Heart left ventricle (tissue), 16 donors: ENCODE measurements around the gene LEMD1. TPM values are rescaled to one million over a fixed set of nuclear protein-coding genes. Genes with fewer than 3 reads are reported as not detected.
A peak's percentile ranks its signal among the peaks of the same experiment; 100 is the strongest.

Source experiments
- ATAC-seq, 4 donors: fragments of 200-7000 bp; cut with Tn5 transposase; one replicate each; pipeline ENCODE4 v1.9.1; 2020 to 2022; ENCODE audit warnings: moderate library complexity in 4 of 4, mild to moderate bottlenecking in 3 of 4, moderate number of reproducible peaks in 1 of 4
- DNase-seq, 5 donors: peaks; one replicate each; pipeline ENCODE4 v3.0.0-alpha.2; 2020
- H3K27ac ChIP-seq, 12 donors: fragments of 200-600 bp; sonication (generic) in 4 of 12; one replicate each; pipeline versions ENCODE4 v1.5.0 to v1.8.0; 2016 to 2022; ENCODE audit warnings: mild to moderate bottlenecking in 2 of 12
- H3K27me3 ChIP-seq, 9 donors: fragments of 200-600 bp; sonication (generic) in 2 of 9; one replicate each; pipeline versions ENCODE4 v1.5.1 to v1.8.0; 2016 to 2022; ENCODE audit warnings: mild to moderate bottlenecking in 3 of 9
- H3K36me3 ChIP-seq, 9 donors: fragments of 200-600 bp; sonication (generic) in 2 of 9; one replicate each; pipeline versions ENCODE4 v1.5.0 to v1.8.0; 2018 to 2022; ENCODE audit warnings: mild to moderate bottlenecking in 2 of 9
- H3K4me1 ChIP-seq, 12 donors: fragments of 200-600 bp; sonication (generic) in 4 of 12; one replicate each; pipeline versions ENCODE4 v1.5.0 to v1.8.0; 2016 to 2022; ENCODE audit warnings: mild to moderate bottlenecking in 3 of 12
- H3K4me3 ChIP-seq, 12 donors: fragments of 200-600 bp; sonication (generic) in 4 of 12; one replicate each; pipeline versions ENCODE4 v1.5.0 to v1.8.0; 2017 to 2022; ENCODE audit warnings: mild to moderate bottlenecking in 9 of 12, moderate library complexity in 4 of 12
- H3K9me3 ChIP-seq, 12 donors: fragments of 200-600 bp; sonication (generic) in 4 of 12; one replicate each; pipeline versions ENCODE4 v1.5.0 to v1.8.0; 2016 to 2022; ENCODE audit warnings: mild to moderate bottlenecking in 1 of 12
- POLR2A ChIP-seq, 2 donors: fragments of 450-650 bp; IDR thresholded peaks; one replicate each; pipeline ENCODE4 v1.6.1; 2017; ENCODE audit warnings: antibody characterized with exemption in 2 of 2, mild to moderate bottlenecking in 2 of 2, moderate library complexity in 2 of 2
- WGBS, 4 donors: extraction: QIAGEN DNeasy Blood & Tissue Kit in 2 of 4; methylation state at CpG; one replicate each; pipeline versions ENCODE4 v1.1.5 to v1.1.7; 2013 to 2018; 5-methylcytosine and 5-hydroxymethylcytosine counted together
- intact Hi-C, 10 donors: fragments of 100-400 bp; cut with DNase I; formaldehyde crosslinking; loops; one replicate each; pipeline versions ENCODE4 v1.11.1 to v1.14.2; 2022
- polyA plus RNA-seq, 2 donors: library from polyadenylated mRNA; stranded (reverse); fragments of 200-250 nt; gene quantifications; one replicate each; pipeline ENCODE4 v1.2.3, GENCODE V29; 2013
- total RNA-seq, 9 donors: library from RNA; depleted of rRNA in 2 of 9; stranded (reverse); fragments of >200 nt in 2 of 9; fragmentation: NEBNext Ultra II Directional in 3 of 9; extraction: Animal tissue kit (Norgen Biotek cat#: 25700) in 3 of 9; gene quantifications; one replicate each; pipeline versions ENCODE4 v1.1.0 to v1.2.4, GENCODE V29; 2016 to 2023
- TF ChIP-seq, protein P1 (sequence below), 12 donors: fragments of 200-600 bp; sonication (generic) in 4 of 12; IDR thresholded peaks; one replicate each; pipeline versions ENCODE4 v1.5.0 to v1.8.0; 2018 to 2022; ENCODE audit warnings: antibody characterized with exemption in 12 of 12, mild to moderate bottlenecking in 5 of 12
- donor health status: ischemic (EF 13 %, LVEDD 7.1; RV severe dilation, severe dysfunction).
- donor health status: healthy with polysubstance abuse.
- donor health status: DM: no; HTN: yes; CAD: no.
- donor health status: DM: no; HTN: no; CAD: no.
- donor health status: ischemic (EF 25% LVEDD 6.9; RV normal size, moderate dysfunction).
- donor health status: ischemic (EF 25% LVEDD 5.7; RV mildly dilated, moderate dysfunction).
- donor health status: healthy.
- donor health status: DM: yes; HTN: yes; CAD: no.
- donor health status: ischemic (EF 35%, LVEDD 5.7; RV mildly dilated, moderate dysfunction).
- donor health status: nonischemic (EF 11% LVEDD 7.7; RV severe dilation, severe dysfunction).
- donor health status: DM: yes; HTN: yes; CAD: no.
- donor health status: PGD.
- donor health status: ischemic (EF 29% LVEDD 5.4; RV normal size, mild dysfunction).
- donor health status: nonischemic (EF 23%, LVEDD 6.1; RV moderate dilation, normal function).

LEMD1 gene
- total and polyA plus RNA-seq, 11 donors, result 2.5 TPM; not detected in 10

DNA sequence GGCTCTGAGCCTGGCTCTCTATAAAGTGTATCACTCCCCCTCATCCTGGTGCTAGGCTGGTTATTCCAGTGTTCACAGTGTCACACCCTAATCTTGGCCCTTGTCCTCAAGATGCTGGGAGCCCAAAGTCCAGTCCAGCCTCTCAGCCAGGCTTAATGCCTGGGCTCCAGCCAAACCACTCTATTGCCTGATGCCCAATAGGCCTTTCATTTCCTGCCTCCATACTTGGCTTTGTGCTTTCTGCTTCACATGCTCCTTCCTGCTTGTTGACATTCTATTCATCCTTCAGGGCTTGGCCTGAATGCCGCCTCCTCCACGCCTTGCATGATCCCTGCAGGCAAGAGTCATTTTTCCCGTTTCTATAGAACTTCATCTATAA, 66.8 kb downstream of the LEMD1 start:
- Histone ChIP-seq H3K4me1 (peaks cover 0 to 15% (median 0%) of the 10 kb centered on the region in 12 donors), H3K27me3 (peaks cover 0 to 16% (median 8%) of the 10 kb centered on the region in 9 donors), H3K27ac (no peak overlapping the region), H3K4me3 (no peak overlapping the region), H3K9me3 (no peaks in the 10 kb centered on the region), H3K36me3 (no peaks in the 10 kb centered on the region)
- WGBS, 4 donors, result 84 to 89% (median 88%) methylated on average over 3 of the region's 3 CpGs
- intact Hi-C loops, result loop anchor here in 8 of 10 donors (2.0 to 10.0 kb wide), 6 partner anchors 80 to 172 kb away; no protein-coding TSS in a partner anchor
- ATAC-seq (no peak), DNase-seq (no peak)
- TF ChIP-seq, protein P1, sequence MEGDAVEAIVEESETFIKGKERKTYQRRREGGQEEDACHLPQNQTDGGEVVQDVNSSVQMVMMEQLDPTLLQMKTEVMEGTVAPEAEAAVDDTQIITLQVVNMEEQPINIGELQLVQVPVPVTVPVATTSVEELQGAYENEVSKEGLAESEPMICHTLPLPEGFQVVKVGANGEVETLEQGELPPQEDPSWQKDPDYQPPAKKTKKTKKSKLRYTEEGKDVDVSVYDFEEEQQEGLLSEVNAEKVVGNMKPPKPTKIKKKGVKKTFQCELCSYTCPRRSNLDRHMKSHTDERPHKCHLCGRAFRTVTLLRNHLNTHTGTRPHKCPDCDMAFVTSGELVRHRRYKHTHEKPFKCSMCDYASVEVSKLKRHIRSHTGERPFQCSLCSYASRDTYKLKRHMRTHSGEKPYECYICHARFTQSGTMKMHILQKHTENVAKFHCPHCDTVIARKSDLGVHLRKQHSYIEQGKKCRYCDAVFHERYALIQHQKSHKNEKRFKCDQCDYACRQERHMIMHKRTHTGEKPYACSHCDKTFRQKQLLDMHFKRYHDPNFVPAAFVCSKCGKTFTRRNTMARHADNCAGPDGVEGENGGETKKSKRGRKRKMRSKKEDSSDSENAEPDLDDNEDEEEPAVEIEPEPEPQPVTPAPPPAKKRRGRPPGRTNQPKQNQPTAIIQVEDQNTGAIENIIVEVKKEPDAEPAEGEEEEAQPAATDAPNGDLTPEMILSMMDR (IDR thresholded peaks at IDR 0.05), result no peak
- TF ChIP-seq POLR2A (IDR thresholded peaks at IDR 0.05), result no peak

DNA sequence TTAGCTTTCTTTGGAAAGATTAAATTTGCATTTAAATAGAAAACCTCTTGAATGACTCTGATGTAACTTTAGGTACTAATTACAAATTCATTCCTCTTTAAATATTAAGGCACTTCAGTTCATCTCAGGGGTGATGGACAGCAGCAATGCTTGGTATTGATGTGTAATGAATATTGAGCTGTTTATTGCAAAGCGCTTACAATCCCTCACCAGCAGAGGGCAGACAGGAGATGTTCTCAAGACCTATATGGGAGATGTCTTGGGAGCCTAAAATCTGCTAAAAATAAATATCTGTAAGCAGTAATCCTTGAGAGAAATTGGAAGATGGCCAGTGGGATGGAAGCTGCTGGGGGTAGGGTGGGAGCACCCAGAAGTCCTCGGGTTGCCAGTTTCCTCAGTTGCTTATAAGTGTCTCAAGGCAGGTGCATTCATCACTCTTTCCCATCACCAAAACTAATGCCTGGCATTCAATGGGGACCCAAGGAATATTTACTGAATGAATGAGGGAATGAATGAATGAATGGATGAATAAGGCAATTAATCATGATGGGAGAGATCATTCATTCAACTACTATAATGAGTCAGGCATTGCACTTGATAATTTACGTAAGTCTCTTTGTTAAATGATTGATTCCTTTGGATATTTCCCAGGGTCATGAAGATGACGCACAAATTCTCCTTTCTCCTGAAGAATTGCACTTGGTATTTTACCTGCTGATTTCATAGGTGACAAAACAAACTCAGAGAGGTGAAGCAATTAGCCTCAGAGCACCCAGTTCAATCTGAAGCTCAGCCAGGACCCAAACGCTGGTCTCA, 67.4 kb downstream of the LEMD1 start:
- intact Hi-C loops, result loop anchor here in 9 of 10 donors (1.0 to 10.0 kb wide), 10 partner anchors 78 to 172 kb away; no protein-coding TSS in a partner anchor
- peak in 3 of 5 donors; percentile 45 to 59 (median 54) for DNase-seq
- 32 to 48% (median 41%) methylated on average over 5 of the region's 5 CpGs for WGBS, 4 donors

DNA sequence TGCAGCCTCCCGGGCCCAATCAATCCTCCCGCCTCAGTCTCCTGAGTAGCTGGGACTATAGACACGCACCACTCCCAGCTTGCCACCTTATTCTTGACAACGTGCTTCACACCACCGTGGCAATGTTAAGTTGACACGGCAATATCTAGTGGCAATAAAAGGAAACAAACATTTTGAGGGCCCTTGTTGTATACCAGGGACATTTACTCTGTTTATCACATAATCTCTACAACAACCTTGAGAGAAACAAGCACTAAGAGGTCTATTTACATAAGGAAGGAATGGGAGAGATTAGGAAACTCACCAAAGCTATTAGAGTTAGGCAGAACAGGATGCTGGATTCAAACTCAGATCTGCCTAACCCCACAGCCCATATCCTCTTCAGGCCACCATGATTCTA, 68.2 kb downstream of the LEMD1 start:
- H3K27me3 ChIP-seq, result peaks cover 0 to 16% (median 8%) of the 10 kb centered on the region in 9 donors
- DNase-seq, result no peak
- H3K36me3 ChIP-seq, result no peaks in the 10 kb centered on the region
- H3K27ac ChIP-seq, result no peak overlapping the region
- 90 to 96% (median 91%) methylated on average over 6 of the region's 6 CpGs for WGBS, 4 donors
- peaks cover 0 to 15% (median 0%) of the 10 kb centered on the region in 12 donors for H3K4me1 ChIP-seq
- intact Hi-C loops, result loop anchor here in 8 of 10 donors (1.0 to 10.0 kb wide), 10 partner anchors 79 to 173 kb away; no protein-coding TSS in a partner anchor
- no peaks in the 10 kb centered on the region for H3K9me3 ChIP-seq
- no peak overlapping the region for H3K4me3 ChIP-seq
- TF ChIP-seq, protein P1 (IDR thresholded peaks at IDR 0.05), result no peak
- no peak for TF ChIP-seq POLR2A (IDR thresholded peaks at IDR 0.05)
- ATAC-seq, result no peak

More for the DNA sequence above, 67.4 kb downstream of the LEMD1 start:
- Histone ChIP-seq H3K4me3 (no peak overlapping the region), H3K36me3 (no peaks in the 10 kb centered on the region), H3K27me3 (peaks cover 0 to 16% (median 8%) of the 10 kb centered on the region in 9 donors), H3K27ac (no peak overlapping the region), H3K9me3 (no peaks in the 10 kb centered on the region), H3K4me1 (peaks cover 0 to 15% (median 0%) of the 10 kb centered on the region in 12 donors)
- TF ChIP-seq, protein P1 (IDR thresholded peaks at IDR 0.05), result peak; percentile 70 to 92 (median 82)
- TF ChIP-seq POLR2A (IDR thresholded peaks at IDR 0.05), result no peak
- ATAC-seq, result peak in 2 of 4 donors; percentile 52 to 67

DNA sequence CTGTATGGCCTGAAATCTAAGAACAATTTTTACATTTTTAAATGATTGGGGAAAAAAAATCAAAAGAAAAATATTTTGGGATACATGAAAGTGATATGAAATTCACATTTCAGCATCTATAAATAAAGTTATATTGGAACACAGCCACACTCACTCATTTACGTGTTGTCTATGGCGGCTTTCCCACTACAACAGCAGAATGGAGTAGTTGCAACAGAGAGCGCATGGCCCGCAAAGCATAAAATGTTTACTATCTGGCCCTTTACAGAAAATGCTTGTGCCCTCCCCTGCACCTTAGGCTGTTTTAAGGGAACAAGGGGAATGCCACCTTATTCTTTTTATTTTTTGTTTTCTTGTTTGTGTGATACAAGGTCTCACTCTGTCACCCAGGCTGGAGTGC, 68.7 kb downstream of the LEMD1 start:
- WGBS, 4 donors, result 84 to 89% (median 86%) methylated on average over 4 of the region's 4 CpGs
- intact Hi-C loops, result loop anchor here in 5 of 10 donors (5.0 to 10.0 kb wide), 6 partner anchors 79 to 169 kb away; no protein-coding TSS in a partner anchor
- DNase-seq, result no peak
- H3K27ac ChIP-seq, result no peak overlapping the region
- peaks cover 0 to 15% (median 0%) of the 10 kb centered on the region in 12 donors for H3K4me1 ChIP-seq
- no peaks in the 10 kb centered on the region for H3K36me3 ChIP-seq
- H3K27me3 ChIP-seq, result peaks cover 0 to 16% (median 8%) of the 10 kb centered on the region in 9 donors
- H3K9me3 ChIP-seq, result no peaks in the 10 kb centered on the region
- H3K4me3 ChIP-seq, result no peak overlapping the region
- TF ChIP-seq, protein P1 (IDR thresholded peaks at IDR 0.05), result no peak
- no peak for TF ChIP-seq POLR2A (IDR thresholded peaks at IDR 0.05)
- ATAC-seq, result no peak
